HG02610 (cell line): ENCODE data around the gene SPATA9.
"Not testable (repeated sequence)": the region's sequence is repeated elsewhere in the genome, so short reads cannot be mapped to it uniquely, and the experiment has no call there.

ENCODE experiments used
- ATAC-seq: cut with Tn5 transposase; IDR thresholded peaks from one replicate; pipeline ENCODE4 v1.9.1; 2021; ENCODE audit warnings: mild to moderate bottlenecking, moderate library complexity; ENCODE audit not compliant: unreplicated experiment

SPATA9 gene

GRCh38 chr5:95718203-95718602 is 35.4 kb upstream of the SPATA9 start:
- peak; percentile 75 for ATAC-seq

GRCh38 chr5:95717439-95717838 is 34.6 kb upstream of the SPATA9 start:
- no peak for ATAC-seq

GRCh38 chr5:95715799-95716461 is 33.1 kb upstream of the SPATA9 start:
- ATAC-seq, result peak; percentile 65

GRCh38 chr5:95713960-95714710 is 31.3 kb upstream of the SPATA9 start:
- no peak for ATAC-seq

- ATAC-seq, result not testable (repeated sequence)
These were observed 30.5 kb upstream of the SPATA9 start for GRCh38 chr5:95713246-95713645.

GRCh38 chr5:95712347-95712958 is 29.7 kb upstream of the SPATA9 start:
- no peak for ATAC-seq

- ATAC-seq, result no peak
These were observed 28.9 kb upstream of the SPATA9 start for GRCh38 chr5:95711501-95712346.

- ATAC-seq, result not testable (repeated sequence)
These were observed 28.1 kb upstream of the SPATA9 start for GRCh38 chr5:95710651-95711500.

GRCh38 chr5:95709967-95710650 is 27.3 kb upstream of the SPATA9 start:
- ATAC-seq, result no peak

- ATAC-seq, result no peak
These were observed 26.1 kb upstream of the SPATA9 start for GRCh38 chr5:95708876-95709275.

GRCh38 chr5:95707534-95708188 is 24.9 kb upstream of the SPATA9 start:
- ATAC-seq, result not testable (repeated sequence)

GRCh38 chr5:95707055-95707454 is 24.3 kb upstream of the SPATA9 start:
- no peak for ATAC-seq

- ATAC-seq, result not testable (repeated sequence)
These were observed 23.4 kb upstream of the SPATA9 start for GRCh38 chr5:95706196-95706595.

GRCh38 chr5:95704150-95704549 is 21.4 kb upstream of the SPATA9 start:
- no peak for ATAC-seq

GRCh38 chr5:95701074-95701473 is 18.3 kb upstream of the SPATA9 start:
- no peak for ATAC-seq

GRCh38 chr5:95699337-95699736 is 16.5 kb upstream of the SPATA9 start:
- no peak for ATAC-seq

GRCh38 chr5:95697781-95698681 is 15.2 kb upstream of the SPATA9 start:
- no peak for ATAC-seq

- ATAC-seq, result no peak
These were observed 7.5 kb upstream of the SPATA9 start for GRCh38 chr5:95690333-95690732.
